ENCODE measurements around the gene LHX6.

The LHX6 gene

DNA sequence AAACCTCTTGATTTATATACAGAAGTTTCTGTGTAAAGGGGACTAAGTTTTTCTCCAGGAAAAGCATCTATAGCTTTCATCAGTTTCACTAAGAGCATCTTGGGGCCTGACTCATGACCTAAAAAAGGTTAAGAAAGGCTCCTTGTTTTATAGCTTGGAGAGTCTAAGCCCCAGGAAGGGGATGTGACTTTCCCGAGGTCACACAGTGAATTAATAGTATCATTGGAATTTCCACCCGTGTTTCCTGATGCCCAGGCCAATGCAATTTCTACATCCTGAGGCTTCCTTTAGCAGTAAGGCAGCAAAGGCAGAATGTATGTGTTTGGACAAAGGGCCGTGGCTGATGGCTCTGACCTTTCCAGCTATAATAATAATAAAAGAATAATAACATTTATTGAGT is 60.4 kb downstream of the LHX6 start:
- no peak overlapping the region for H3K27ac ChIP-seq
- TF ChIP-seq, protein P1, sequence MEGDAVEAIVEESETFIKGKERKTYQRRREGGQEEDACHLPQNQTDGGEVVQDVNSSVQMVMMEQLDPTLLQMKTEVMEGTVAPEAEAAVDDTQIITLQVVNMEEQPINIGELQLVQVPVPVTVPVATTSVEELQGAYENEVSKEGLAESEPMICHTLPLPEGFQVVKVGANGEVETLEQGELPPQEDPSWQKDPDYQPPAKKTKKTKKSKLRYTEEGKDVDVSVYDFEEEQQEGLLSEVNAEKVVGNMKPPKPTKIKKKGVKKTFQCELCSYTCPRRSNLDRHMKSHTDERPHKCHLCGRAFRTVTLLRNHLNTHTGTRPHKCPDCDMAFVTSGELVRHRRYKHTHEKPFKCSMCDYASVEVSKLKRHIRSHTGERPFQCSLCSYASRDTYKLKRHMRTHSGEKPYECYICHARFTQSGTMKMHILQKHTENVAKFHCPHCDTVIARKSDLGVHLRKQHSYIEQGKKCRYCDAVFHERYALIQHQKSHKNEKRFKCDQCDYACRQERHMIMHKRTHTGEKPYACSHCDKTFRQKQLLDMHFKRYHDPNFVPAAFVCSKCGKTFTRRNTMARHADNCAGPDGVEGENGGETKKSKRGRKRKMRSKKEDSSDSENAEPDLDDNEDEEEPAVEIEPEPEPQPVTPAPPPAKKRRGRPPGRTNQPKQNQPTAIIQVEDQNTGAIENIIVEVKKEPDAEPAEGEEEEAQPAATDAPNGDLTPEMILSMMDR (conservative IDR thresholded peaks at IDR 0.05) = no peak
- TF ChIP-seq ZFX (IDR thresholded peaks at IDR 0.05) = no peak

DNA sequence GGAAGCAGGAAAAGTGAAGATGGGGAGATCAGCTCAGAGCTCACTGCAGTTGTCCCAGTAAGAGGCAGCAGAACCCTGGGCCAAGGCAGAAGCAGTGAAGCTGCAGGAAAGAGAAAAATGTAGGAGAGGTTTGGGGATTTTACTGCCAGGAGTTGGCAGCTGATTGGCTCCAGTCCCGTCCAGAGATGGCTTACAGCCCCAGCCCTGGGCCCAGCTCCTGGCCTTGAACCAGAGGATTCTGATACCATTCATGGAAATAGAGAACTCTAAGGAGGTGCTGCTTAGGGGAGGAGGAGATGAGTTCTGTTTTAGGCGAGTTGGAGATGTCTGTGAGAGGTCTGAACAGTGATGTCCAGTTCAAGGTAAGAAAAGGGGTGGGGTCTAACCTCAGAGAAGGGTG is 64.5 kb downstream of the LHX6 start:
- no peak overlapping the region for H3K27ac ChIP-seq
- TF ChIP-seq ZFX (IDR thresholded peaks at IDR 0.05) = no peak
- TF ChIP-seq, protein P1 (conservative IDR thresholded peaks at IDR 0.05) = no peak

DNA sequence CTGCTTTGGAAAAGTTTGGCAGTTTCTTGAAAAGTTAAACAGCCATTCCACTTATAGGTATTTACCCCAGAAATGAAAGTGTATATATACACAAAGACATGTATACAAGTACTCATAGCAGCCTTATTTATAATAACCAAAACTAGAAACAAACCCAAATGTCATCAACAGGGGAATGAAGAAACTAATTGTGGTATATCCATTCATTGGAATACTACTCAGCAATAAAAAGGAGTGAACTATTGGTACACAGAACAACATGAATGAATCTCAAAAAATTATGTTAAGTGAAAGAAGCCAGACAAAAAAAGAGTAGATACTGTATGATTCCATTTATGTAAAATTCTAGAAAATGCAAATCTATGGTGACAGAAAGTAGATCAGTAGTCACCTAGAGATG is 66.3 kb downstream of the LHX6 start:
- no peak overlapping the region for H3K27ac ChIP-seq
- no peak for TF ChIP-seq ZFX (IDR thresholded peaks at IDR 0.05)
- TF ChIP-seq, protein P1 (conservative IDR thresholded peaks at IDR 0.05) = no peak

DNA sequence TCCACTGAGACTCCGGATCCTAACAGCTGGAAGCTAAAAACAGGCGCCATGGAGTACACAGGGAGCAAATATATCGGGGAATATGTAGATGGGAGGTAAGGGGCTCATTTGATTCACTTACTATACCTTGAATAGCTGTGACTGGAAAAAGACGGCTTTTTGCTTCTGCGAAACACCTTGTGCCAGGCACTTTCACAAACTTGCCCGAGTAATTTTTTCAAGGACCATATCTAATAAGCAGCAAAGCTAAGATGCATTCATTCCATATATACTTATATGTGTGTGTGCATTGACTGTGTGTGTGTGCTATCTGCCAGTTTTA is 68.9 kb downstream of the LHX6 start:
- peak overlapping the region; percentile 89 for H3K27ac ChIP-seq
- no peak for TF ChIP-seq ZFX (IDR thresholded peaks at IDR 0.05)
- TF ChIP-seq, protein P1 (conservative IDR thresholded peaks at IDR 0.05) = no peak

DNA sequence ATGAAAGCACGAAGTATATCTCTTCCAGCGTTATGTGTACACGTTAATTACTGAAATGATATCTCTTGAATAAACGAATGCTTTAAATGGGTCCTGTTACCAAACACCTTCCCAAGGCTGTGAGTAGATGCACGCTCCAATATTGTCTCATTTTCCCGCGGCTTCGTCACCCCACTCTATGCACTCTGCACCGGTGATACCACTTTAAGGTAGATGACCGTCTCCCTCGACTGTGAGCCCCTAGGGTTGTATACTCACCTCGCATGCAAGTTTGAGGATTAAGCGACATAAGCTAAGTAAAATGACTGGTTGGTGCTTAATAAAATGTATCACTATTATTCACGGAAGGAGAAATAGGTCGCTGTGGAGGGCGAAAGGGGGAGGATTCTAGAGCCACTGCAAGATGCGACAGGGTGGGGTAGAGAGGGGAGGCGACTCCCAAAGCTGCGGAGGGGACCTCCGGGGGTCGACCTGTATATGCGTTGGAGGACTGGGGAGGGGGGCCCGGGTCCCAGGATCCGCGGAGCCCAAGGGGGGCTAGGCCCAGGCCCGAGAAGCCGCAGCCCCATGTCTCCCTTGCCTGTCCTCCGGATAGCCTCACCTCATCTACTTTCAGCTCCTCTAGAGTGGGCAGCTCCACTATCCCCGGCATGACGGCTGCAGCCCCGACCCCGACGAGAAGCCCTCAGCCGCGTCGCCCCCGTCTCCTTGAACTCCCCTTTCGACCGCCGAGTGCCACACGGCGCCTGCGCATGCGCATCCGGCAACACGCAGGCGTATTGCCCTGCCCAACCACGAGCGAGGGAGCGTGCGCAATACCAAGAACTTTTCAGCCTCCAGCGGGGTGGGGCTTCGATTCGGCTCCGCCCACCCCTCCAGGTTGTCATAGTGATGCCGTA is 69.5 kb downstream of the LHX6 start, which contains the start of the genes MORN5 and NDUFA8:
Gene MORN5, plus strand, starts transcription at position 883 of the 899 bp plus-strand sequence. CDS start 65 bp downstream, outside the sequence.
Gene NDUFA8, minus strand, starts transcription at position 754 of the 899 bp plus-strand sequence. Its CDS starts 102 bp downstream, at position 652.
- peak within 1 kb of the TSS; percentile 89 for H3K27ac ChIP-seq
- TF ChIP-seq, protein P1 (conservative IDR thresholded peaks at IDR 0.05) = no peak
- peak; percentile 92 for TF ChIP-seq ZFX (IDR thresholded peaks at IDR 0.05)

DNA sequence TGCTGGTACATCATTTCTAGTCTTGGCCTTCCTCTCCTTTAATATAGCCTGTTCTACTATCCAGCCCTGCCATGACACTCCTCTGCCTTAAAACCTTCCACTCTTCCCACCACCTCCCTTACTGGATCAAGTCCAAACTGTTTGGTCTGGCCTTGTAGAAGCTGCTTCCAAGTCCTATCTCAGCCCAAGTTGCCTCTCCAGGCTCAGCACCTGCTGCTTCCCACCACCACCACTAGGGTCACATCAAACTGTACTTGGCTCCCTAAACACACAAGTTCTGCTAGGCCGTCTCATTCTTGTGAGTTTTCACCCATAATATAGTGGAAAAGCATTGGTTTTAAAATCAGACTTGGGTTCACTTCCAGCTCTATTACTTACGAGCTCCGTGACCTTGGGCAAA is 70.6 kb downstream of the LHX6 start:
- H3K27ac ChIP-seq = no peak overlapping the region
- TF ChIP-seq, protein P1 (conservative IDR thresholded peaks at IDR 0.05) = peak; percentile 67
- TF ChIP-seq ZFX (IDR thresholded peaks at IDR 0.05) = no peak

DNA sequence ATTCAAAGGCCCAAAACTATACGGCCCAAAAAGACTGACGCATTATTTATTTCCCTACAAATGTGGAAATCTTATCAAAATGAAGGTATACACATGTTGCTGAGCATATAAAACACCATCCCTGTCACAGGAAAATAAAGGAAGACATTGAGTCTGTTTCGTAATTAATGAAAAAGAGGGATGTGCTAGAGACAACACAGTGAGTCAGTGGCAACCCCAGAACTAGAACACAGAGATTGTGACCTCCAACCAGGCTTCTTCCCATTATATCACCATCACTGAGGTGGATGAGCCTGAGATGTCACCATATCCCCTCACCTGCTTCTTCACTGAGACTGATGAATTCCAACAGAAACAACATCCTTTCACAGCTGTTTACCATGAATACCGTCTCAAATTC is 73.0 kb downstream of the LHX6 start:
- H3K27ac ChIP-seq = no peak overlapping the region
- TF ChIP-seq, protein P1 (conservative IDR thresholded peaks at IDR 0.05) = no peak
- no peak for TF ChIP-seq ZFX (IDR thresholded peaks at IDR 0.05)
